SU-DHL-6 (cell line): ENCODE data around the gene RALGAPA1.

ENCODE experiments used
- EZH2phosphoT487 ChIP-seq: fragments of 200-600 bp; sonication (generic), shearing (Covaris generic); conservative IDR thresholded peaks from 2 replicates; pipeline ENCODE4 v1.6.1; 2018; ENCODE audit warnings: mild to moderate bottlenecking, antibody characterized with exemption, low read length, moderate library complexity, mixed read lengths
- TF ChIP-seq, protein P1 (sequence below): fragments of 200-600 bp; sonication (generic); IDR thresholded peaks from one replicate; pipeline ENCODE4 v1.5.1; 2017; ENCODE audit warnings: antibody characterized with exemption, mild to moderate bottlenecking, low read length, moderate library complexity; ENCODE audit not compliant: insufficient read depth, poor library complexity, severe bottlenecking

DNA sequence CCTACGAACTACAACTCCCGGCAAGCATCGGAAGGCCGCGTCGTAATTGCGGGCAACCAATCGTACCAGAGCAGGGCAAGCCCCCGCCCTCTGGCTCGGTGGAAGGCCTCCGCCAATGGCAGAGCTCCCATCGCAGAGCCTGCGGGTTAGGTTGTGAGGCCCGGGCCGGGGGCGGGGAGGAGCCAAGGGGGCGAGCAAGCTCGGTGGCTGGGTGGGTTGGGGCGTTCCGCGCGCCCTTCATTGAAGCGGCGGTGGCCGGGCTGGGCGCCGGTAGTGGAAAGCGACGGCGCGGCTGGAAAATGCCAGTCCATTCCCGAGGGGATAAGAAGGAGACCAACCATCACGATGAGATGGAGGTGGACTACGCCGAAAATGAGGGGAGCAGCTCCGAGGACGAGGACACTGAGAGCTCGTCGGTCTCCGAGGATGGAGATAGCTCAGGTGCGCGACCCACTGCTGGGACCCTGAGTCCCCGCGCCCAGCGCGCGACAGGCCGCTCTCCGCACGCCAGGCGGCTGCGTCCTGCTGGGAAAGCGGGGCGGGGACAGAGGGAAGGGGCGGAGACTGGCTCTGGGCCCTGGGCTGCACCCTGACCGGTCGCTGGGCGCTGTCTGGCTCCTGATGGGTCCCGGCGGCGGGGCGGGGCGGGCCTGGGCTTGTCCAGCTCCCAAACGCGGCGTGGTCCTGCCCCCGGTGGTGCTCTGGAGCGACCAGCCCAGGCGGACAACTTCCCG lies 17.3 kb upstream of the RALGAPA1 start, which contains the start of gene BRMS1L:
- TF ChIP-seq, protein P1, sequence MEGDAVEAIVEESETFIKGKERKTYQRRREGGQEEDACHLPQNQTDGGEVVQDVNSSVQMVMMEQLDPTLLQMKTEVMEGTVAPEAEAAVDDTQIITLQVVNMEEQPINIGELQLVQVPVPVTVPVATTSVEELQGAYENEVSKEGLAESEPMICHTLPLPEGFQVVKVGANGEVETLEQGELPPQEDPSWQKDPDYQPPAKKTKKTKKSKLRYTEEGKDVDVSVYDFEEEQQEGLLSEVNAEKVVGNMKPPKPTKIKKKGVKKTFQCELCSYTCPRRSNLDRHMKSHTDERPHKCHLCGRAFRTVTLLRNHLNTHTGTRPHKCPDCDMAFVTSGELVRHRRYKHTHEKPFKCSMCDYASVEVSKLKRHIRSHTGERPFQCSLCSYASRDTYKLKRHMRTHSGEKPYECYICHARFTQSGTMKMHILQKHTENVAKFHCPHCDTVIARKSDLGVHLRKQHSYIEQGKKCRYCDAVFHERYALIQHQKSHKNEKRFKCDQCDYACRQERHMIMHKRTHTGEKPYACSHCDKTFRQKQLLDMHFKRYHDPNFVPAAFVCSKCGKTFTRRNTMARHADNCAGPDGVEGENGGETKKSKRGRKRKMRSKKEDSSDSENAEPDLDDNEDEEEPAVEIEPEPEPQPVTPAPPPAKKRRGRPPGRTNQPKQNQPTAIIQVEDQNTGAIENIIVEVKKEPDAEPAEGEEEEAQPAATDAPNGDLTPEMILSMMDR, result no peak
- TF ChIP-seq EZH2phosphoT487, result no peak
